ENCODE results near the gene CPZ. TPM values are rescaled to one million over a fixed set of nuclear protein-coding genes. Genes with fewer than 3 reads are reported as not detected.

The CPZ gene
- total RNA-seq, 1 experiment from 2014 or later: 26.9 TPM

GRCh38 chr4:8553216-8553615 is 39.3 kb upstream of the CPZ start:
- H3K9me3 Mint-ChIP-seq: no peaks in the 10 kb centered on the region
- TF ChIP-seq CBFB (CRISPR knock-in tag; IDR thresholded peaks at IDR 0.05; ENCODE audit: low read depth) (no peak), FOXJ3 (CRISPR knock-in tag; IDR thresholded peaks at IDR 0.05; ENCODE audit: borderline replicate concordance) (no peak), ZNF232 (CRISPR knock-in tag; IDR thresholded peaks at IDR 0.05) (no peak), SP1 (CRISPR knock-in tag; conservative IDR thresholded peaks at IDR 0.05) (no peak), ATF6 (CRISPR knock-in tag; IDR thresholded peaks at IDR 0.05) (no peak), NFE2L1 (CRISPR knock-in tag; IDR thresholded peaks at IDR 0.05) (no peak), EMX1 (CRISPR knock-in tag; IDR thresholded peaks at IDR 0.05) (no peak), TCF7 (CRISPR knock-in tag; IDR thresholded peaks at IDR 0.05; ENCODE audit: low read depth) (no peak), ZBTB21 (CRISPR knock-in tag; IDR thresholded peaks at IDR 0.05; ENCODE audit: borderline replicate concordance) (no peak), ZNF423 (CRISPR knock-in tag; IDR thresholded peaks at IDR 0.05) (no peak), ARID4B (CRISPR knock-in tag; IDR thresholded peaks at IDR 0.05; ENCODE audit: borderline replicate concordance) (no peak), NR3C1 (CRISPR knock-in tag; conservative IDR thresholded peaks at IDR 0.05; ENCODE audit: low read depth) (no peak), FOXK1 (CRISPR knock-in tag; IDR thresholded peaks at IDR 0.05) (no peak), ZNF281 (CRISPR knock-in tag; IDR thresholded peaks at IDR 0.05) (no peak)
- H3K4me1 Mint-ChIP-seq: 0 out of 2 replicates have a peak, but pooled peaks cover 2% of the 10 kb centered on the region
- H3K4me3 Mint-ChIP-seq: no peak overlapping the region
- no peaks in the 10 kb centered on the region for H3K27me3 Mint-ChIP-seq (ENCODE audit: low read depth)
- no peaks in the 10 kb centered on the region for H3K36me3 Mint-ChIP-seq
- CTCF ChIA-PET: interaction anchor here (1.7 kb wide), 1 partner anchor 54 kb away, joined by 6 read pairs; no protein-coding TSS in a partner anchor
- H3K27ac Mint-ChIP-seq: no peak overlapping the region
- POLR2A ChIA-PET: no interaction called here
- no peak for DNase-seq (ENCODE audit: low spot score)
- ATAC-seq: no peak

DNA sequence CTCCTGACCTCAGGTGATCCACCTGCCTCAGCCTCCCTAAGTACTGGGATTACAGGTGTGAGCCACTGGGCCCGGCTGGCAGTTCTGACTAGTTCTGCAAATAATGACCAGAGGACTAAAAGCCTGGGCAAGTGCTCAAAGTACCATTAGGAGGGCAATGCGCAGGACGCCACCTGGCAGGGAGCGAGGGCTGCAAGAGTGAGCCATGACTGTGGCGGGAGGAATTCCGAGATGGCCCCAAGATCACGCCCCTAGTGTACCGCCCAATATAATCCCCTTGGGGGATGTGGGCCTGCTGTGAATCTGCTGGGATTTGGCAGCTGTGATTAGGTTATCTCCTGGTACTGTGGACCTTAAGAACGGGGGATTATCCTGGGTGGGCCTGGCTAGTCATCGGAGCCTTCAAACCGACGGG is 38.6 kb upstream of the CPZ start:
- ChIA-PET POLR2A (no interaction called here), CTCF (interaction anchor here (1.7 kb wide), 1 partner anchor 53 kb away, joined by 6 read pairs; no protein-coding TSS in a partner anchor)
- Mint-ChIP-seq H3K27ac (no peak overlapping the region), H3K27me3 (ENCODE audit: low read depth) (no peaks in the 10 kb centered on the region), H3K36me3 (no peaks in the 10 kb centered on the region), H3K9me3 (no peaks in the 10 kb centered on the region), H3K4me3 (no peak overlapping the region), H3K4me1 (0 out of 2 replicates have a peak, but pooled peaks cover 2% of the 10 kb centered on the region)
- TF ChIP-seq IRF1 (CRISPR knock-in tag; IDR thresholded peaks at IDR 0.05): no peak
- no peak for TF ChIP-seq GTF2I (CRISPR knock-in tag; conservative IDR thresholded peaks at IDR 0.05)
- TF ChIP-seq, protein P1, sequence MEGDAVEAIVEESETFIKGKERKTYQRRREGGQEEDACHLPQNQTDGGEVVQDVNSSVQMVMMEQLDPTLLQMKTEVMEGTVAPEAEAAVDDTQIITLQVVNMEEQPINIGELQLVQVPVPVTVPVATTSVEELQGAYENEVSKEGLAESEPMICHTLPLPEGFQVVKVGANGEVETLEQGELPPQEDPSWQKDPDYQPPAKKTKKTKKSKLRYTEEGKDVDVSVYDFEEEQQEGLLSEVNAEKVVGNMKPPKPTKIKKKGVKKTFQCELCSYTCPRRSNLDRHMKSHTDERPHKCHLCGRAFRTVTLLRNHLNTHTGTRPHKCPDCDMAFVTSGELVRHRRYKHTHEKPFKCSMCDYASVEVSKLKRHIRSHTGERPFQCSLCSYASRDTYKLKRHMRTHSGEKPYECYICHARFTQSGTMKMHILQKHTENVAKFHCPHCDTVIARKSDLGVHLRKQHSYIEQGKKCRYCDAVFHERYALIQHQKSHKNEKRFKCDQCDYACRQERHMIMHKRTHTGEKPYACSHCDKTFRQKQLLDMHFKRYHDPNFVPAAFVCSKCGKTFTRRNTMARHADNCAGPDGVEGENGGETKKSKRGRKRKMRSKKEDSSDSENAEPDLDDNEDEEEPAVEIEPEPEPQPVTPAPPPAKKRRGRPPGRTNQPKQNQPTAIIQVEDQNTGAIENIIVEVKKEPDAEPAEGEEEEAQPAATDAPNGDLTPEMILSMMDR (IDR thresholded peaks at IDR 0.05): no peak
- no peak for TF ChIP-seq ESRRA (CRISPR knock-in tag; IDR thresholded peaks at IDR 0.05; ENCODE audit: borderline replicate concordance)
- TF ChIP-seq TCF7 (CRISPR knock-in tag; IDR thresholded peaks at IDR 0.05; ENCODE audit: low read depth): no peak
- no peak for TF ChIP-seq NR2C2 (CRISPR knock-in tag; IDR thresholded peaks at IDR 0.05)
- no peak for TF ChIP-seq ATF3 (CRISPR knock-in tag; conservative IDR thresholded peaks at IDR 0.05)
- no peak for TF ChIP-seq ZNF232 (CRISPR knock-in tag; IDR thresholded peaks at IDR 0.05)
- DNase-seq (ENCODE audit: low spot score) (no peak), ATAC-seq (peak; percentile 46)
